ENCODE measurements around the gene SPPL3.
"Not testable (repeated sequence)": the region's sequence is repeated elsewhere in the genome, so short reads cannot be mapped to it uniquely, and the experiment has no call there.

The SPPL3 gene

GRCh38 chr12:120904197-120904773 lies at the start of gene SPPL3:
Gene SPPL3 (minus strand): TSS chr12:120904358. CDS start chr12:120903867, 491 bp downstream.
- peak within 1 kb of the TSS; percentile 100 for H3K4me3 Mint-ChIP-seq
- peaks cover 22% of the 10 kb centered on the region for H3K4me1 Mint-ChIP-seq (ENCODE audit: low read depth)
- peak; percentile 91 for DNase-seq (ENCODE audit: low spot score)
- H3K36me3 Mint-ChIP-seq (ENCODE audit: low read depth), result peaks cover 14% of the 10 kb centered on the region
- H3K9me3 Mint-ChIP-seq, result no peaks in the 10 kb centered on the region
- peak within 1 kb of the TSS; percentile 94 for H3K27ac Mint-ChIP-seq
- H3K27me3 Mint-ChIP-seq (ENCODE audit: low read depth), result no peaks in the 10 kb centered on the region

DNA sequence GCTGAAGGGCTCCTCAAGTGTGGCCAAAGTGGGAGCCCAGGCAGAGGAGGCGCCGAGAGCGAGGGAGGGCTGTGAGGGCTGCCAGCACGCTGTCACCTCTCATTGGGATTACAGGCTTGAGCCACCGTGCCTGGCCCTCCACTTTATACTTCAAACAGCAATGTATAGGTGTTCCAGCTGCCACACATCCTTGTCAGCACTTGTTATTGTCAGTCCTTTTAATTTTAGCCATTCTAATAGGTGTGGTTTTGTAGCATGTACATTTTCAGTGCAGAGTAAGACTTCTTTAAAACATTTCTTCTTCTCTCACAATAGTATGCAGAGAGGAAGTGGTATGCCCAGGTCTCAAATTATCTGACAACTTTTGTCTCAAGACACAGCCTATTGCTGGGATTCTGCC lies 46.6 kb upstream of the SPPL3 start:
- no peaks in the 10 kb centered on the region for H3K9me3 Mint-ChIP-seq
- no peaks in the 10 kb centered on the region for H3K27me3 Mint-ChIP-seq (ENCODE audit: low read depth)
- H3K4me3 Mint-ChIP-seq, result no peak overlapping the region
- peaks cover 3% of the 10 kb centered on the region for H3K4me1 Mint-ChIP-seq (ENCODE audit: low read depth)
- H3K27ac Mint-ChIP-seq, result no peak overlapping the region
- no peaks in the 10 kb centered on the region for H3K36me3 Mint-ChIP-seq (ENCODE audit: low read depth)
- no peak for DNase-seq (ENCODE audit: low spot score)

GRCh38 chr12:120950260-120950799 lies 46.2 kb upstream of the SPPL3 start:
- H3K36me3 Mint-ChIP-seq (ENCODE audit: low read depth); H3K4me3 Mint-ChIP-seq; H3K4me1 Mint-ChIP-seq (ENCODE audit: low read depth); DNase-seq (ENCODE audit: low spot score); H3K27me3 Mint-ChIP-seq (ENCODE audit: low read depth); H3K9me3 Mint-ChIP-seq; H3K27ac Mint-ChIP-seq: not testable (repeated sequence)

- H3K27me3 Mint-ChIP-seq (ENCODE audit: low read depth); H3K27ac Mint-ChIP-seq; H3K4me1 Mint-ChIP-seq (ENCODE audit: low read depth); H3K36me3 Mint-ChIP-seq (ENCODE audit: low read depth); DNase-seq (ENCODE audit: low spot score); H3K4me3 Mint-ChIP-seq; H3K9me3 Mint-ChIP-seq: not testable (repeated sequence)
These were observed 41.4 kb upstream of the SPPL3 start for GRCh38 chr12:120945516-120945915.

GRCh38 chr12:120944645-120945217 lies 40.6 kb upstream of the SPPL3 start:
- no peak overlapping the region for H3K27ac Mint-ChIP-seq
- peaks cover 5% of the 10 kb centered on the region for H3K4me1 Mint-ChIP-seq (ENCODE audit: low read depth)
- H3K9me3 Mint-ChIP-seq, result no peaks in the 10 kb centered on the region
- no peak overlapping the region for H3K4me3 Mint-ChIP-seq
- peaks cover 7% of the 10 kb centered on the region for H3K27me3 Mint-ChIP-seq (ENCODE audit: low read depth)
- no peaks in the 10 kb centered on the region for H3K36me3 Mint-ChIP-seq (ENCODE audit: low read depth)
- peak; percentile 56 for DNase-seq (ENCODE audit: low spot score)

GRCh38 chr12:120943482-120943881 lies 39.3 kb upstream of the SPPL3 start:
- Mint-ChIP-seq H3K36me3 (ENCODE audit: low read depth) (no peaks in the 10 kb centered on the region), H3K27ac (no peak overlapping the region), H3K27me3 (ENCODE audit: low read depth) (peaks cover 10% of the 10 kb centered on the region), H3K9me3 (no peaks in the 10 kb centered on the region), H3K4me3 (no peak overlapping the region), H3K4me1 (ENCODE audit: low read depth) (peaks cover 6% of the 10 kb centered on the region)
- no peak for DNase-seq (ENCODE audit: low spot score)

GRCh38 chr12:120941846-120942405 lies 37.8 kb upstream of the SPPL3 start:
- Mint-ChIP-seq H3K4me1 (ENCODE audit: low read depth) (peaks cover 6% of the 10 kb centered on the region), H3K9me3 (no peaks in the 10 kb centered on the region), H3K36me3 (ENCODE audit: low read depth) (no peaks in the 10 kb centered on the region), H3K27me3 (ENCODE audit: low read depth) (peaks cover 14% of the 10 kb centered on the region), H3K4me3 (no peak overlapping the region), H3K27ac (no peak overlapping the region)
- DNase-seq (ENCODE audit: low spot score), result no peak

DNA sequence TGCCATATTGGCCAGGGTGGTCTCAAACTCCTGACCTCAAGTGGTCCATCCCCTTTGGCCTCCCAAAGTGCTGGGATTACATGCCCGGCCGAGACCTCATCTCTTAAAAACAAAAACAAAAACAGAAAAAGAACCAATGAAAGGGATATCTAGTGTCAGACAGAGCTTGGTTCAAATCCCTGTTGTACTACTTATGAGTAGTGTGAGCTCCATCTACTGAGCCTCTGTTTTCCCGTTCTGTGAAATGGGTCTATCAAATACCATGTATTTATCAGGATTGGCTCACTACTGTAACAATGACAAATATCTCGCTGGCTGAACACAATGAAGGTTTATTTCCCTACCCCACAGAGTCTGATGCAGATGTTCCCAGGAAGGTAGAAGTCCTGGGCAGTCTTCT lies 37.3 kb upstream of the SPPL3 start:
- no peak for DNase-seq (ENCODE audit: low spot score)
- no peaks in the 10 kb centered on the region for H3K36me3 Mint-ChIP-seq (ENCODE audit: low read depth)
- no peak overlapping the region for H3K27ac Mint-ChIP-seq
- peaks cover 14% of the 10 kb centered on the region for H3K27me3 Mint-ChIP-seq (ENCODE audit: low read depth)
- peaks cover 6% of the 10 kb centered on the region for H3K4me1 Mint-ChIP-seq (ENCODE audit: low read depth)
- H3K9me3 Mint-ChIP-seq, result no peaks in the 10 kb centered on the region
- H3K4me3 Mint-ChIP-seq, result no peak overlapping the region

DNA sequence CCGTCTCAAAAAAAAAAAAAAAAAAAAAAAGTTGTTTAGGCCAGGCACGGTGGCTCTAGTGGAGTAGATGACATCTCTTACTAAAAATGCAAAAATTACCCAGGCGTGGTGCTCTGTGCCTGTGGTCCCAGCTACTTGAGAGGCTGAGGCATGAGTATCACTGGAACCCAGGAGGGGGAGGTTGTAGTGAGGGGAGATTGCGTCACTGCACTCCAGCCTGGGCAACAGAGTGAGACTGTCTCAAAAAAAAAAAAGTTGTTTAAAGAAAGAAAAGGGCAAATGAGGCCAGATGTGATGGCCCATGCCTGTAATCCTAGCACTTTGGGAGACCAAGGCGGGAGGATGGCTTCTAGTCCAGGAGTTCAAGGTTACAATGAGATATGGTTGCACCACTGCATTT lies 36.6 kb upstream of the SPPL3 start:
- no peak for DNase-seq (ENCODE audit: low spot score)
- Mint-ChIP-seq H3K9me3 (no peaks in the 10 kb centered on the region), H3K27ac (no peak overlapping the region), H3K27me3 (ENCODE audit: low read depth) (peaks cover 14% of the 10 kb centered on the region), H3K4me3 (no peak overlapping the region), H3K4me1 (ENCODE audit: low read depth) (peaks cover 6% of the 10 kb centered on the region), H3K36me3 (ENCODE audit: low read depth) (no peaks in the 10 kb centered on the region)

- no peak overlapping the region for H3K4me3 Mint-ChIP-seq
- no peaks in the 10 kb centered on the region for H3K36me3 Mint-ChIP-seq (ENCODE audit: low read depth)
- H3K9me3 Mint-ChIP-seq, result no peaks in the 10 kb centered on the region
- peaks cover 5% of the 10 kb centered on the region for H3K4me1 Mint-ChIP-seq (ENCODE audit: low read depth)
- no peak for DNase-seq (ENCODE audit: low spot score)
- no peak overlapping the region for H3K27ac Mint-ChIP-seq
- peaks cover 17% of the 10 kb centered on the region for H3K27me3 Mint-ChIP-seq (ENCODE audit: low read depth)
These were observed 35.8 kb upstream of the SPPL3 start for GRCh38 chr12:120940006-120940405.

DNA sequence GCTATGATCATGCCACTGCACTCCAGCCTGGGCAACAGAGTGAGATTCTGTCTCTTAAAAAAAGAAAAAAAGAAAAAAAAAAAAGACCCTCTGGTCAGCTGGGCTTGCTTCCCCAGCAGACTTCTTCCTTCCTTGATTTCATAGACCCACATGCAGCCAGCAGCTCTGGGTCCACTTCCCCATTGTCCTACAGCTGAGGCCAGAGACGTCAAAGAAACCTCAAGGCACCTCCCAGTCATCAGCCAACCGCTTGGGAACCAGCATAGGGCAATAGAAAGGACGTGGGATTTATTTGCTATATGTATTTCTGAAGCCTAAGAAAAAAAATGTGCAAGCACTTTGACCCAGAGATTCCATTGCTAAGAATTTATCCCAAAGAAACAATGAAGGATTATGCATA lies 35.4 kb upstream of the SPPL3 start:
- no peak overlapping the region for H3K27ac Mint-ChIP-seq
- peaks cover 2% of the 10 kb centered on the region for H3K4me1 Mint-ChIP-seq (ENCODE audit: low read depth)
- H3K9me3 Mint-ChIP-seq, result no peaks in the 10 kb centered on the region
- H3K27me3 Mint-ChIP-seq (ENCODE audit: low read depth), result peaks cover 17% of the 10 kb centered on the region
- no peak for DNase-seq (ENCODE audit: low spot score)
- no peaks in the 10 kb centered on the region for H3K36me3 Mint-ChIP-seq (ENCODE audit: low read depth)
- H3K4me3 Mint-ChIP-seq, result no peak overlapping the region

DNA sequence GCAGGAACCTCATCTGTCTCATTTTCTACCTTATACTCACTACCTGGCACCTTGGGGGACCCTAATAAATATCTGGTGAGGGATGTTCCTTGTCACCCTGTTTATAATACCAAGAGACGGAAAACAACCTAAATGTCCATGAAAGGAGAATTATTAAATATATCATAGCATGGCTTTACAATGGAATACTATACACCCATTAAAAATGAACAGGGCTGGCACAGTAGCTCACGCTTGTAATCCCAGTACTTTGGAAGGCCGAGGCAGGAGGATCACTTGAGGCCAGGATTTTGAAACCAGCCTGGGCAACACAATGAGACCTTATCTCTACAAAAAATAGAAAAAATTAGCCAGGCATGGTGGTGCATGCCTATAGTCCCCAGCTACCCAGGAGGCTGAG lies 34.3 kb upstream of the SPPL3 start:
- H3K9me3 Mint-ChIP-seq, result no peaks in the 10 kb centered on the region
- DNase-seq (ENCODE audit: low spot score), result no peak
- no peak overlapping the region for H3K27ac Mint-ChIP-seq
- peaks cover 2% of the 10 kb centered on the region for H3K4me1 Mint-ChIP-seq (ENCODE audit: low read depth)
- no peaks in the 10 kb centered on the region for H3K36me3 Mint-ChIP-seq (ENCODE audit: low read depth)
- H3K27me3 Mint-ChIP-seq (ENCODE audit: low read depth), result peaks cover 17% of the 10 kb centered on the region
- no peak overlapping the region for H3K4me3 Mint-ChIP-seq

- Mint-ChIP-seq H3K27me3 (ENCODE audit: low read depth) (peaks cover 12% of the 10 kb centered on the region), H3K9me3 (no peaks in the 10 kb centered on the region), H3K4me3 (no peak overlapping the region), H3K36me3 (ENCODE audit: low read depth) (no peaks in the 10 kb centered on the region), H3K27ac (no peak overlapping the region), H3K4me1 (ENCODE audit: low read depth) (peaks cover 2% of the 10 kb centered on the region)
- DNase-seq (ENCODE audit: low spot score), result no peak
These were observed 32.0 kb upstream of the SPPL3 start for GRCh38 chr12:120936197-120936596.

- no peak overlapping the region for H3K4me3 Mint-ChIP-seq
- no peak for DNase-seq (ENCODE audit: low spot score)
- H3K27me3 Mint-ChIP-seq (ENCODE audit: low read depth), result peaks cover 9% of the 10 kb centered on the region
- H3K4me1 Mint-ChIP-seq (ENCODE audit: low read depth), result no peaks in the 10 kb centered on the region
- no peaks in the 10 kb centered on the region for H3K36me3 Mint-ChIP-seq (ENCODE audit: low read depth)
- no peak overlapping the region for H3K27ac Mint-ChIP-seq
- no peaks in the 10 kb centered on the region for H3K9me3 Mint-ChIP-seq
These were observed 29.6 kb upstream of the SPPL3 start for GRCh38 chr12:120933786-120934185.

Measured in T-helper 2 cell treated with Interferon-gamma antibody and Interleukin-4, amounts not matched to agents 5 μg/mL and 100 μg/mL, for 36 hours (primary cell).